Measurements from ENCODE around the gene EXOC3.
"Not testable (repeated sequence)": the region's sequence is repeated elsewhere in the genome, so short reads cannot be mapped to it uniquely, and the experiment has no call there.

EXOC3 gene

DNA sequence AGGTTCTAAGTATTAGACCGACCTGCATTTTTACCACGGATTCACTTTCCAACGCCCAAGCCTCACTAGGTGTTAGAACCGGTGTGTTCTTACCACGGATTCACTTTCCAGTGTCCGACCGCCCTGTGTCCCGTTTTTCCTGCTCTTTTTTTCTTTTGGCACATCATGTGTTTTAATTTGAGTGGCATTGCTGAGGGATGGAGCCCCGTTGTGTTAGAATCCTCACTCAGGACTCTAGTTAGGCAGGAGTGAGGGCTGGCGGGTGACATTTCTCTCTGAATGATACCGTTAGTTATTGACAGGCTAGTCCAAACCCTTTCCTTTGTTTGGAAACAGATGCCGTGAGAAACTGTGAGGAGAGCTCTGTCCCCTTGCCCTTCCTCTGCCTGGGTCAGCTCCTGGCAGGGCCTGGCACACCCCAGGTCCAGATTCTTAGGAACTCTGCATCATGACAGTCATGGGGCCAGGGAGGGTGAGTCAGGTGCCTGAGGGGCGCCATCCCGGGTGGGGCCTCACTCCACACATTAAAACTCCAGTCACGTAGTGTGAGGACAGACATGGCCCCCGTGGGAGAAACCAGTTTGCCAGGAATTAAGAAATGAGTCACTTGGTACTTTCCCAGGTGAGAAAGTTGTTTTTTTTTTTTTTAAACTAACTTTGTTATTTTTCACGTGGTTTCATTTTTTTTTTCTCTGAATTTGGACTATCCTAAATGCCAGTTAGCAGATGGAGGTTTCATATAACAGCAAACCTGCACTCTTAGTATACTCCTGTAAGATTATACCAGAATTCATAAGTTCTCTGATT, 15.8 kb downstream of the EXOC3 start:
- no peak for DNase-seq

DNA sequence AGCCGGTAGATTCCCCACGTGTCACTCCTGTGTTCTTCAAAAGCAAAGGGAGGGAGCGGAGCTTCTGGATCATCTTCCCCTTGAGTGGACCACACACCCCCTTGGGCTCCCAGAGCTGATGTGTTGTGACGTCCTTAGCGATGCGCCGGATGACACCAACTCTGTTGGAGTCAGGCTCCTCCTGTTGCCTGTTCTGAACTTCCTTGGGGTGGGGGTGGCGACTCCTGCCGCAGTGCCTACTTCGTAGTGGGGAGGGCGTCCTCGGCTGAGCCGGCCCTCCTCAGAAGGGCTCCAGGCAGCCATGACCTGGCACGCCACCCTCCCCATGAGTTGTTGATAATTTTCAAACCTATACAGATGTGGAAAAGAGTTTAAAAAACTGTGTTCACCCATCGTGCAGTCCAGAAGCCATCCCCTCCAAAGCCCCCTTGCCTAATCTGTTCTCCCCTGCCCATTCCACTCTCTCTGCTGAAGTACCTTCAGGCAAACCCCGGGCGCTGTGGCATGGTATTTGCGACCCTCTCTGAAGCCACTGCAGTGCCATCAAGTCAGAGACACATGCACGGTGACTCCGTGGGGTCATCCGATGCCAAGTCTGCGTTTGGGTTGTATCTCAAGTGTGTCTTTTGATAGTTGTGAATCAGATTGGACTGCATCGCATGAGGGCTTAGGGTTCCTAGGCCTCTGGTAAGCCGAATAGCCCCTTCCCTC, 16.7 kb downstream of the EXOC3 start:
- no peak for DNase-seq

DNA sequence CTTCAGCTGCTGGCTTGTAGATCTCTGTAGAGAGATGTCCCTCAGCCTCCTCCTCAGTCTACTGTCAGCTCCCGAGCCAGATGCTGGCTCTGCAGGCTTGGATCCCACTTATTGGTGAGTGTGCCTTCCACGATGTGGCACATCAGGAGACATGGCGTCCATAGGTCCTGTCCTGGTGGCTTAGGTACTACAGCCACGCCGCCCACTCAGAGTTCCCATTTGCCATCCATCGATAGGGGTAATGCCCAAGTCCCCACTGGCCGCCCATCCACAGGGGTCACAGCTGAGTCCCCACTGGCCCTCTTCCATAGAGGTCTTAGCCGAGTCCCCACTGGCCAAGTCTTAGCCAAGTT, 17.3 kb downstream of the EXOC3 start:
- DNase-seq = no peak

DNA sequence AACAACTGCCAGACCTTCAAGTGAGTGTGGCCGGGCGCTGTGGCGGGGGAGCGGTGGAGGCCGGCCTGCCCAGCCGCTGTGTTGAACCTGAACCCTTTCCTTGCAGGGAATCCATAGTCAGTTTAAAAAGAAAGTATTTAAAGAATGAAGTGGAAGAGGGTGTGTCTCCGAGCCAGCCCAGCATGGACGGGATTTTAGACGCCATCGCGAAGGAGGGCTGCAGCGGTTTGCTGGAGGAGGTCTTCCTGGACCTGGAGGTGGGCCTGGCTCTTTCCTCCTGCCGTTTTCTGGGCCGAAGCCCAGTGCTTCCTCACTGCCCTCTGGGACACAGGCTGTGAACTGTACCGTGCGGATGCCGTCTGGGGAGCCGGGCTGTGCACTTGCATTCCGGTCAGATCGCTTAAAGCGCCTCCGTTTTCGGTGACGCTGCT, 19.1 kb downstream of the EXOC3 start:
- DNase-seq = no peak

DNA sequence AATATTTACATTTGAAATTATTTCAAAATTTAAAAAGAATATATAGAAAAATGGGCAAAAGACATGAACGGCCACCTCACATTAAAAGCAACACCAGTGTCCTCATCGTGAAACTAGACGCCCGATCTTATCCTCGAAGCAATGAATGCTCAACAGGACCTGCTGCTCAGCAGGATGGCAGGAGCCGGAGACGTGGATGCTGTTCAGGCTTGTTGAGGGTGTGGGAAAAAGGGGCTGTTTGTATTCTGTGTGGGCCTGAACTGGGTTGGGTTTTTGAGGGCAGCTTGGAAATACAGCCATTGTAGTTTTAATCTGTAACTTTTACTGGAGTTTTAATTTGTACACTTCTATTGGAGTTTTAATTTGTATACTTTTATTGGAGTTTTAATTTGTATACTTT, 20.3 kb downstream of the EXOC3 start:
- no peak for DNase-seq

- DNase-seq = no peak
Measured at GRCh38 chr5:463952-464351, 21.0 kb downstream of the EXOC3 start.

DNA sequence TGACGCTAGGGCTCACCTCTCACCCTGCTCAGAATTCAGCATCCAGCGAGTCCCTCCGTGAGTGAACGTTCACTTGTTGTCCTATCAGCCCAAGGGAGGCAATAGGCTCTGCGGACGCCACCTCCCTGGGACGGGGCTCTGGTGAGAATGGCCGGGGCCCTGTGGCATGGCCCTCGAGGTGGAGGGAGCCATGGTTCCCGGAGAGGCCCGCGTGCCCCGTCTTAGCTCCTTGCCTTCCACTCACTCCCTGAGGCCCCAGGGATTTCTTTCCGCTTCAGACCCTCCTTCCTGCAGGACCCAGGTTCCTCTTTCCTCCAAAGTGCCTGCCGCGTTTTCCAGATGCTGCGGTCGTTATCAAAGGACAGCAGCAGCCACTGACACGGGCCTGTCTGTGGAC, 21.5 kb downstream of the EXOC3 start:
- no peak for DNase-seq

DNA sequence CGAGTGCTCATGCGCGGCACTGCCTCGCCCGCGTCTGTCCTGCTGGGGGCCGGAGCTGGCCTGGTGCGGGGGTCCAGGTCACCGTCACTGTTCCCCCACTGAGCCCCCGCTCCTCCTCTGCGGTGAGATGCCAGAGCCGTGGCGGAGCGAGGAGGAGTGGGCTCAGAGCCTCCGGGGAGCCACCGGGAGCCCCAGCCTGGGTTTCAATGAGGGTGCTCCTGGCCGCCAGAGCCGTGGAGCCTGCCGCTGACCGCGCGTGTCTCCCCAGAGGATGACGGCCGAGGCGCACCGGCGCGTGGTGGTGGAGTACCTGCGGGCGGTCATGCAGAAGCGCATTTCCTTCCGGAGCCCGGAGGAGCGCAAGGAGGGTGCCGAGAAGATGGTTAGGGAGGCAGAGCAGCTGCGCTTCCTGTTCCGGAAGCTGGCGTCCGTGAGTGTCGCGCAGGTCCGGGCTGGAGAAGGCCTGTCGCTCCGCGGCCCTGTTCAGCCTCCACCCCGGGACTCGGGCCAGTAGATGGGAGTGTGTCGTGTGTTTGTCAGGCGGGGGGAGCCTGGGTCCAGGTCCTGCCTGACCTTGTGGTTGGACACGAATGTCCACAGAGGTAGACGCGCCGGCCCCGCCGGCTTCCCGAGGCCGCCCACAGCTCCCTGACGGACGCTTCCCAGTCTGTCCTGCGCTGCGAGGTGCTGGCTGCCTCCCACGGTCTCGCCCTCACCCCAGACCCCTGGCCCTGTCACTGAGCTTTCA, 22.0 kb downstream of the EXOC3 start:
- no peak for DNase-seq

DNA sequence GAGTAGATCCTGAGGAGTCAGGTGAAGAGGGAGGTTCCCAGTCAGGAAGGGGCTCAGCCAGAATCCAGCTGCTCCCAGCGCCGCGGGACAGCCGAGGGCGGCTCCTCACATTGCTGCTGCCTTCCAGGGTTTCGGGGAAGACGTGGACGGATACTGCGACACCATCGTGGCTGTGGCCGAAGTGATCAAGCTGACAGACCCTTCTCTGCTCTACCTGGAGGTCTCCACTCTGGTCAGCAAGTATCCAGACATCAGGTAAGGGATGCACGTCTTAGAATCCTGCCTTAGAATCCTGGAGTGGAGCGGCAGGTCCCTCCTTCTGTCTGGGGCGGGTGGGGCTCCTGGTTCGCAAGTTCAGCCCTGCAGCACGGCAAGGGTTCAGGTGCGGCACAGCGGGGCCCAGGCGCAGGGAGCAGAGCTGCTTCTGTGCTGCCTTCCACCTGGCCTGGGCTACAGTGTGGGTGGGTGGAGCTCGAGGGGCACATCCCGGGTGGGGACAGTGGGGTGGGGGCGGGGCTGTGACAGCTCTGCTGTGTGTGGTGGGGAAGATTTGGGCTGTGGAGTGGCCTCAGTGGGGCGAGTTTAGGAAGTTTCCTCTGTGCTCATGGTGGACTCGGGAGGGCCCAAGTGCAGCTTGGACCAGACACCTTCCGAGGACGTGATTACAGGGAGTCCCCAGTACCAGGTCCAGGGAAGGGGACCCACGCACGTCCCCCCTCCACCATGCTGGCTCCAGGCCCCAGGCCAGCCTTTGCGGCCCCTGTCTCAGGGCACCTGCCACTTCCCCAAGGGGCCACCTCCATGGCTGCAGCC, 22.8 kb downstream of the EXOC3 start:
- DNase-seq = no peak

DNA sequence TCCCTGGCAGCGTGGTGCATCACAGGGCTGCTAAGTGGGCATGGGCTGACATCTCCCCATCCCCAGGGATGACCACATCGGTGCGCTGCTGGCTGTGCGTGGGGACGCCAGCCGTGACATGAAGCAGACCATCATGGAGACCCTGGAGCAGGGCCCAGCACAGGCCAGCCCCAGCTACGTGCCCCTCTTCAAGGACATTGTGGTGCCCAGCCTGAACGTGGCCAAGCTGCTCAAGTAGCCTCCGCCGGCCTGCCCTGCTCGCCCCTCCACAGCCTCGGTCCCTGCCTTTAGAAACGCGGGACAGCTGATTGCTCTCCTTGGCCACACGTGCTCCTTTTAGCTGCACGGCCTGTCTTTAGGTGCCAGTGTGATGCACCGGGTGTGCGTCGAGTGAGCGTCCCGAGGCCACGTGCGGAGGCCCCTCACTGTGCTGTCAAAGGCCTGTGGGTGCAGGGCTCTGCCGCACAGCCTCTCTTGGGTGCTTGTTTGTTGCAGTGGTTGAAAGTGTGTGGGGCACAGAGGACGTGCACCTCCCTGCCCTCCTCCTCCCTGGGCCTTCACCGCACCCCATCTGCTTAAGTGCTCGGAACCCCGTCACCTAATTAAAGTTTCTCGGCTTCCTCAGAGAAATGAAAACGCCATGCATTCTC, 23.8 kb downstream of the EXOC3 start:
- DNase-seq = no peak

GRCh38 chr5:468401-468800, 25.4 kb downstream of the EXOC3 start:
- no peak for DNase-seq

DNA sequence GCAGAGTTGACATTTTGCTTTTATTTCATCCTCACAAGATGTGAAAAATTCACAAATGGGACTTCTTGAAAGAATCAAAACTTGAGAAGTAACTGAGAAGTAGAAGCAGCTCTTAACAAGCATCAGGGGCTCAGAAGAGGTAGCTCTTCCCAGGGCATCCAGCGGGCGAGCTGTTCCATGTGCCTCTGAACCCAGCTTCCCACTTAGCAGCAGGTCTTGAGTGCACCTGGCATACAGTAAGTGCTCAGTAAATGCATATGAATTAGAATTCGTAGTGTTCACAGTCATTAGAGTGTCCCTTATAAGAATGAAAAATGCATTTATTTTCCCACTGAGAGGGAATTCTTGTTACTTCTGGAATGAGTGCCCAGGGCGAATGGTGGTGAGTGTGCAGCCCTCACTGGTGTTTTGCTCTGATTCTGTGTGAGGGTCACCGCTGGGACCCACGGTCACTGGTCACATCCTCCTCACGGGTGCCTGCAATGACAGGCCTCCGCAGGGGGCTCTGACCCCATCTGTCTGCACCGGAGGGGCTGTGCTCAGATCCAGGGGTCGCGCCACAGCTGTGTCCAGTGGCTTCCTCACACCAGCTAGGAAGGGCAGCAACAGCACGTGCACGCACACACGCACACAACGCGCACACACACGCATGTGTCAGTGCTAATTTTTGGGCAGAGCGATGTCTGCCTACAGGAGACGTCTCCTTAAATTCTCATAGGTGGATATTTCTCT, 26.9 kb downstream of the EXOC3 start:
- DNase-seq = no peak

- no peak for DNase-seq
Measured at GRCh38 chr5:470961-471749, 28.2 kb downstream of the EXOC3 start.

DNA sequence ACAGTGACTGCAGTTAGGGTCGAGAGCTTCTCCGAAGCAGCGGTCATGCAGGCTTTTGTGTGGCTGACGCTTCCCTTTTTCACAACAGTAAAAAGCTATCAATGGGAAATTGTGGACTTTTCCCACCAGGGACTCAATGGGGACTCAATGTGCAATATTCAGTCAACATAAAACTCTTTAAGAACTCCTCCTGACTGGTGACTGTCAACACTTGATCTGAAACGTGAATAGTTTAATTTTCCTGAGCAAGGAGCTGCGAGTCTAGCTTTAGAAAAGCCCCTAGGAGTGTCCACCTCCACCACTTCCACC, 28.7 kb downstream of the EXOC3 start:
- DNase-seq = no peak

- peak; percentile 7 for DNase-seq
Measured at GRCh38 chr5:472076-472655, 29.2 kb downstream of the EXOC3 start.

GRCh38 chr5:472656-473550, 29.9 kb downstream of the EXOC3 start:
- DNase-seq = peak; percentile 79

- DNase-seq = peak; percentile 21
Measured at GRCh38 chr5:473551-474192, 30.7 kb downstream of the EXOC3 start.

DNA sequence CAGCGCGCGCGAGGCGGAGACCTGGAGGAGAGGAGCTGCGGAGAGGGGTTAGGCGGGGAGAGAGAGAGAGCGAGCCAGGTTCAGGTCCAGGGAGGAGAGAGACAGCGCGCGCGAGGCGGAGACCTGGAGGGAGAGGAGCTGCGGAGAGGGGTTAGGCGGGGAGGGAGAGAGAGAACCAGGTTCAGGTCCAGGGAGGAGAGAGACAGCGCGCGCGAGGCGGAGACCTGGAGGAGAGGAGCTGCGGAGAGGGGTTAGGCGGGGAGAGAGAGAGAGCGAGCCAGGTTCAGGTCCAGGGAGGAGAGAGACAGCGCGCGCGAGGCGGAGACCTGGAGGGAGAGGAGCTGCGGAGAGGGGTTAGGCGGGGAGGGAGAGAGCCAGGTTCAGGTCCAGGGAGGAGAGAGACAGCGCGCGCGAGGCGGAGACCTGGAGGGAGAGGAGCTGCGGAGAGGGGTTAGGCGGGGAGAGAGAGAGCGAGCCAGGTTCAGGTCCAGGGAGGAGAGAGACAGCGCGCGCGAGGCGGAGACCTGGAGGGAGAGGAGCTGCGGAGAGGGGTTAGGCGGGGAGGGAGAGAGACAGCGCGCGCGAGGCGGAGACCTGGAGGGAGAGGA, 31.4 kb downstream of the EXOC3 start:
- DNase-seq = not testable (repeated sequence)
